HG03520 (cell line): ENCODE measurements around the gene NSUN3.
"Not testable (repeated sequence)": the region's sequence is repeated elsewhere in the genome, so short reads cannot be mapped to it uniquely, and the experiment has no call there.

Source experiments
- ATAC-seq: cut with Tn5 transposase; IDR thresholded peaks from one replicate; pipeline ENCODE4 v1.9.1; 2021; ENCODE audit warnings: mild to moderate bottlenecking, moderate library complexity; ENCODE audit not compliant: unreplicated experiment

NSUN3 gene

DNA sequence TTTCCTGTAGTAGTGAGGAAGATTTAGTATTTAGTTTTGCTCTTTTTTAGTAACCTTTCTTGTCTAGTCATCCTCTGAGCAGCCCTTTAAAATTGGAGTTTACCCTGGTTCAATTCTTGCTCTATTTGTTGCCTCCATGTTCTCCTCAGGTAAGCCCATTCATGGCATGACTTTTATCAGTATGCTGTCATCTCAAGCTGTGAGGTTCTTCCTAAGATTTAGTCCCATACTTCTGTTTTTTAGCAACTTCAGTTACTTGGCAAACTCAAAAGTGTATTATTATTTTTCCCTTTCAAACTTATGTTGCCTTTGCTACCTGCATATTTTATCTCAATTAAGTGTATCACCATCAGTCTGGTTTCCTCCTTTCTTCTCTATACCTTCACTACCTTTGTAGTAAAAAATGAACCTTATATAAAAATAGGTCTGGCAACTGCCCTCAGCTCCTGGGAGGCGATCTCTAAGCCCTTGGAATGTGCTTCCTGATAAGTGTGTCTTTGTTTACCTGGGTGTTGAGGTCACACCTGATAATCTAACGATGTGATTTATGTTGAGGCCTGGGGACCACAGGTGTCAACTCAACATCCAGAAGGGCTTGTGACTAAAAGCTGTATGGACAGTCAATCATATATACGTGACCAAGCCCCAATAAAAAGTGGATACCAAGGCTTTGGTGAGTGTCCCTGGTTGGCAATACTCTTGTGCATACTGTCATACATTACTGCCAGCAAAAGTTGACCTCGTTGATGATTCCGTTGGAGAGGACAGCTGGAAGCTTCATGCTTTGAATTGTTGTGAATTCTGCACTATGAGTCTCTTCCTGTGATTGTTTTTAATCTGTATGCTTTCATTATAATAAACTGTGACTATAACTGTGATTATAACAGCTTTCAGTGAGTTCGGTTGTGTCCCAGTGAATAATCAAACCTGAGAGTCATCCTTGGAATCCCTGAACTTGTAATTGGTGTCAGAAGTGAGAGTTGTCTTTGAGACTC is 3.9 kb downstream of the NSUN3 start:
- ATAC-seq, result no peak

DNA sequence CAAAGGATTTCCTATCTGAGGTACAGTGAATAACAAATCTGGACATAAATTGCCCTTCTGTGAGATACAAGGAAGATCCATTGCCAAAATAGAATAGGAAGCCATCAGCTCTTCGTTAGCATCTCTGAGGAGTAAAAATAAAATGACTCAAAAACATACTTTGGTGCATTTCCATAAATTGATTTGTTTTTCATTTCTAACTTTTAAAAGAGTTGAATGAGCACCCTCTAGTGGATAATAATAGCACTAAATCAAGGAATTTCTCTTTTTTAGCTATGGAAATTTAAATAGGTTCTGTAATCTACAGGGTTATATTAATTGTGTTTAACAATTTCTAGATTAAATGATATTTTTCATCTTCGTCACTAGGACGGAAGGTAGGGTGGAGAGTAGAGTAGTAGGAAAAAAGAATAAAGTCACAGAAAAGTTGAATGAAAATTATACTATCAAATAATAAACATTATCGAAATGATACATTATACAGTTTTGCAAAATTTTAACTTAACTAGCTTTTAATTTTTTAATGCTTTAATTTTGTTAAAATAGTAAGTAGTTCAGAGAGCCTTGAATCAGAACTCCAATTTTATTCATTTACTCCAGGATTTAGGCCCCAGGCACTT is 6.4 kb downstream of the NSUN3 start:
- no peak for ATAC-seq

DNA sequence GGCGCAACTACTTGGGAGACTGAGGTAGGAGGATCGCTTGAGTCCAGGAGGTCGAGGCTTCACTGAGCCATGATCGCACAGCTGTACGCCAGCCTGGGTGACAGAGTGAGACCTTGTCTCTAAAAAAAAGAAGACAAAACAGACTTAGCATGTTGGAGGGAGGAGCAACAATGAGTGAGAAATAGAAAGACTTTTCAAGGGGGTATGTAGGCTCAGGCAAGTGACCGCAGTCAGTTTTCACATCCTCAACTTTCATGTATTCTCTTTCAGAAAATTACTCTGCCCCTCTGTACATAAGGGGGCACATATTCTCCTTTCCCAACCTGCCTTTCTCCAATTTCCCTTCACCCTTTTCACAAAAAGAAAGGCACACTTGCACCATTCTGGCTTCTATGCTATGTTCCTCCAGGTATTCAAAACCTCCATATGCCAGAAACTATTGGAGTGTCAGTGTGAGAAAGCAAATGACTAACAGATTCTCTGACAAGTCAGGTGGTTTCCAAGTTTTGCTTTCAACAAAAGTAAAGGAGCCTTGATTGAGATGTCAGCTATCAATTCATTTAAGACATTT is 7.6 kb downstream of the NSUN3 start:
- peak; percentile 47 for ATAC-seq

DNA sequence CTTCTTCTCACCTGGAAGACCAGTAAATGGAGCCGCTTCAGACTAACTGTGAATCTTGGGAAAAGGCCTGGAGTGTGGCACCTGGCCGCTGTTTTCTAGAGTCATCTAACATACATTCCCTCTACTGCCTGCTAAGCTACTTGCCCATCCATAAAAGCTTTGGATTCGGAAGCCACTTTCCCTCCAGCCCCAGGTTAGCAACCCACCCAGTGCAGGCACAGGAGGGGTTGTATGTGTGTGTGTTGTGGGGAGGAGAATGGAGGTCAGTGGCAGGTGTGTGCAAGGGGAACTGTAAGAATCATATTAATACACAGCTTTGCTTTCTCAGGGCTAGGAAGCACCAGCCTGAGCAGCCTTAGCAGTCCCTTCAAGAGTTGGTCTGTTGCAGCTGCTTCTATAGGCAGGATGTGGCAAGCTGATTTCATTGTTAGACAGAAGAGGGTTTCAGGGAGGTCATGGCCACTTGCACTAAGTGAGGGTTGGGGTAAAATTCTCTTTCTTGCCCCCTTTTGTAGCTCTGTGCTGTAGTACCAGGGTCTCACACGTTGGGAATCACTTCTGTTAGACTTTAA is 8.9 kb downstream of the NSUN3 start:
- peak; percentile 52 for ATAC-seq

DNA sequence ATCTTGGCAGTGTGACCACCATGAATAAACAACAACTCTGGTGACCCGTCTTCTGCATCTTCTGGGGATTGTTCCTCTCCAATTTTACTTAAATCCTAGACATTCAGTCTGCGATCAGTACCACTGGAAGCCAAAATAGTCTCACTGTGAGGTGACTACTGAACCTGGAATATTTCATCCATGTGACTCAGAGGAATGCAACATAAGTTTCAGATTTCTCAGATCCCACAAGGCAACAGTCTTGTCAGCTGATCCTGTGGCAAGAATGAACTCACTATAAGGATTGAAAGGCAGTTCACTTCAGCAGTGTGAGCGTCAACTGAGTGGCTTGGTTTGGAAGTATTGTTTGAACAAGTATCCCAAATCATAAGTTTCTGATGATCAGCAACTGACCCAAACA is 13.2 kb downstream of the NSUN3 start:
- ATAC-seq, result no peak

DNA sequence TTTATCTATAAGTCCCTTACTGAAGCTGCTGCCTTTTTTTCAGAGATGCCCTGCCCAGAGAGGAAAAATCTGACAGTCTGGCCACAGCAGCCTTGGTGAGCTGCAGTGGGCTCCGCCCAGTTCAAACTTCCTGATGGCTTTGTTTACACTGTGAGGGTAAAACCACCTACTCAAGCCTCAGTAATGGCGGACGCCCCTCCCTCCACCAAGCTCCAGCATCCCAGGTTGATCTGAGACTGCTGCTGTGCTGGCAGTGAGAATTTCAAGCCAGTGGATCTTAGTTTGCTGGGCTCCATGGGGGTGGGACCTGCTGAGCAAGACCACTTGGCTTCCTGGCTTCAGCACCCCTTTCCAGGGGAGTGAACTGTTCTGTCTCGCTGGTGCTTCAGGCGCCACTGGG is 17.7 kb downstream of the NSUN3 start:
- not testable (repeated sequence) for ATAC-seq

GRCh38 chr3:94081884-94082283 is 19.0 kb downstream of the NSUN3 start:
- ATAC-seq, result no peak

DNA sequence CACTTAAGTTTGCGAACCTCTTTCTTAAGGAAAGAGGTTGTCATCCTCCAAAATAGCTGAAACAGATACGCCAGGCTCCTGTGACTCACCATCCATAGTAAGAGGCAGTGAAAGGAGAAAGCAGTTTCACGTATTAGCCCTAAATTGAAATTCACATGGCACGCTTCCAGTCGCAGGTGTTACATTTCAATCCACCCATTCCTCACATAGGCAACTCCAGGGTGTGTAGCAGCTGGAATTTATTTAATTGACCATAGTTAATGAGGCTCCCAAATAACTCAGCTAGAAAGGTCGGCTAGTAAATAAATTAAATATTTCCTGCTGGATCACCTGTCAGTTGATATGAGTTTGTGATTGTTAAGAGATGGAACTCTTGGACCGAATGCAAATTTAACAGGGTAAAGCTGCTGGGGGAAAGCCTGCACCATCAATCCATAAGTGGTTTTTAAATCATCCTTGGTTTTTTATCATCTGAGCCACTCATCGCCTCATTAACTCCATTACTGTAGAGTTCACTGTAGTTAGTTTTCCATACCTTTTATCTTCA is 19.6 kb downstream of the NSUN3 start:
- no peak for ATAC-seq

GRCh38 chr3:94083261-94083660 is 20.4 kb downstream of the NSUN3 start:
- no peak for ATAC-seq

DNA sequence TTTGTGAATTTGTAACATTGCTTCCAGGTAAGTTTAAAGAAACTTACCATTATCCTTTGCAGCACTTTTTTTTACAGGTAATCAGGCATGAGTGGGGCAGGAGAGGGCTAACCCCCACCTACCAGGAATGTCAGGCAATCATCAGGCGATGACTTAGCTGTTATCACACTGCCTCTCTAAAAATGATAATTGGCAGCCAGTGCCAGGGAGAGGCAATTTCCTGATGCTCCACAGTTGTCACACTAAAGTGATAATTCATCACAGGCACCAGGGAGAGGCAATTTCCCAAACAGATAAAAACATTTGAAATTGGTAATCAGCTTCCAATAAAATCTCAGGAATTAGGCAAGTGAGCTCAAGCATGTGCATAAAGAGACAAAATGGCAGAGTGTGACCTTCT is 26.3 kb downstream of the NSUN3 start:
- ATAC-seq, result no peak

- ATAC-seq, result no peak
Observed at GRCh38 chr3:94092086-94092485, 29.2 kb downstream of the NSUN3 start.

GRCh38 chr3:94093151-94093550 is 30.3 kb downstream of the NSUN3 start:
- ATAC-seq, result no peak

GRCh38 chr3:94095111-94095510 is 32.2 kb downstream of the NSUN3 start:
- no peak for ATAC-seq

- ATAC-seq, result no peak
Observed at GRCh38 chr3:94098452-94098851, 35.6 kb downstream of the NSUN3 start.

DNA sequence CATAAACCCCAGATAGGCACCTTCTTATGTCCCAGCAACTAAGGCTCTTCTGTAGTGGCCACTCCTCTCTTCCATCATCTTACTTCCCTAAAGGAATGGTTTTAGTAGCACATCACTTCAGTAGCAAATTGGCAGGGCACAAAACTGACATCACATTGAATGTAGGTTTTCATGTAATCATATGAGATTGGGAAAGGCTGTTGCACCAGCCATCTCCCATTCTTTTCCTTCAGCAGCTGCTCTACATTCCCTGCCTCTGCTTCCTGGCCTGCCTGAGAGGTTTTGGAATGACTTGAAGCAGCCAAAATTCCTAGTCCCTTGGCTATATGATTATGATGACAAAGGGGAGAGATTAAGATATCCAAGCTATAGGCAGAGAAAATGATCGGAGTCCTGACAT is 36.5 kb downstream of the NSUN3 start:
- no peak for ATAC-seq

DNA sequence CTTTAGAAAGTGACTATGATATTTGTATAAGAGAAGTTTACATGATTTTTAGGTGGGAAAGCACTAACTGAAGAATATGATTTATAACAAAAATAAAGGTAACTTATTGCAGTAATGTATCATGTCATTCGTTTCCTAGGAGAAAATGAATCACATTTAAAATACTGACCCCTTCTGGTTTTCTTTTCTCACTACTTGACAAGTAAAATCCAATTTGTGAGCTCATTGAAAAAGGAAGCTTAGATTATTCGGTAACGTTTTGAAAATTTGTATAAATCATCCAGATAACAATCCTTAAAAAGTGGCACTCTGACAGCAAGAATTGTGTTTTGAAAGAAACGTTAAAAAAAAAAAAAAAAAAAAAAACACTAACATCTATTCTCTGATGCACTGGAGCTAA is 39.0 kb downstream of the NSUN3 start:
- no peak for ATAC-seq

GRCh38 chr3:94106268-94106667 is 43.4 kb downstream of the NSUN3 start:
- ATAC-seq, result no peak

DNA sequence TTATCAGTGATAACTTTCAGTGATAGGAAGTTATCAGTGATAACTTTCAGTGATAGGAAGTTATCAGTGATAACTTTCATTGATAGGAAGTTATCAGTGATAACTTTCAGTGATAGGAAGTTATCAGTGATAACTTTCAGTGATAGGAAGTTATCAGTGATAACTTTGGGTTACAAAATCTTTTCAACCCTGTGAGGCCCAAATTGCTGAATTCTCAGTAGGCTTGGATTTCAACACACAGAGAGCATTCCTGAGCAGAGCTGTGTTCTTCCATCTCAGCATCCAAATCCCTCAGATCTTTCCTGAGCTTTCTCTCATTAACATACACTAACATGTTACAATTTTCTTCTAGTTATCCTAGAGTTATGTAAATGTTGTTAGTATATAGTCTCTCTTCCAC is 47.4 kb downstream of the NSUN3 start:
- not testable (repeated sequence) for ATAC-seq

GRCh38 chr3:94110854-94111253 is 48.0 kb downstream of the NSUN3 start:
- no peak for ATAC-seq

GRCh38 chr3:94114666-94115065 is 51.8 kb downstream of the NSUN3 start:
- no peak for ATAC-seq

GRCh38 chr3:94115482-94115881 is 52.6 kb downstream of the NSUN3 start:
- no peak for ATAC-seq
